IPS-20b (cell line): Measurements from ENCODE around the gene EIF1AX.
"Not testable (repeated sequence)": the region's sequence is repeated elsewhere in the genome, so short reads cannot be mapped to it uniquely, and the experiment has no call there.

Source experiments
- H3K27ac ChIP-seq: one replicate; pipeline ENCODE4 v1.5.1; 2013; ENCODE audit warnings: low read length
- H3K27me3 ChIP-seq: 2 replicates; pipeline ENCODE4 v1.6.1; 2013; ENCODE audit warnings: mild to moderate bottlenecking, low read length, inconsistent platforms; ENCODE audit not compliant: insufficient read depth
- H3K36me3 ChIP-seq: 2 replicates; pipeline ENCODE4 v1.6.1; 2013; ENCODE audit warnings: low read depth, mild to moderate bottlenecking, inconsistent platforms, low read length, moderate library complexity; ENCODE audit not compliant: insufficient read depth
- H3K4me1 ChIP-seq: 2 replicates; pipeline ENCODE4 v1.6.1; 2013; ENCODE audit warnings: mild to moderate bottlenecking, control low read depth, inconsistent platforms, low read length, moderate library complexity; ENCODE audit not compliant: insufficient read depth
- H3K4me3 ChIP-seq: 2 replicates; pipeline ENCODE4 v1.5.1; 2013; ENCODE audit warnings: mild to moderate bottlenecking, low read length, inconsistent platforms
- H3K9ac ChIP-seq: 2 replicates; pipeline ENCODE4 v1.6.1; 2013; ENCODE audit warnings: low read depth, mild to moderate bottlenecking, inconsistent platforms, low read length, moderate library complexity
- H3K9me3 ChIP-seq: 2 replicates; pipeline ENCODE4 v1.6.1; 2013; ENCODE audit warnings: mild to moderate bottlenecking, low read depth, low read length, inconsistent platforms; ENCODE audit not compliant: insufficient read depth

EIF1AX gene, protein sequence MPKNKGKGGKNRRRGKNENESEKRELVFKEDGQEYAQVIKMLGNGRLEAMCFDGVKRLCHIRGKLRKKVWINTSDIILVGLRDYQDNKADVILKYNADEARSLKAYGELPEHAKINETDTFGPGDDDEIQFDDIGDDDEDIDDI

DNA sequence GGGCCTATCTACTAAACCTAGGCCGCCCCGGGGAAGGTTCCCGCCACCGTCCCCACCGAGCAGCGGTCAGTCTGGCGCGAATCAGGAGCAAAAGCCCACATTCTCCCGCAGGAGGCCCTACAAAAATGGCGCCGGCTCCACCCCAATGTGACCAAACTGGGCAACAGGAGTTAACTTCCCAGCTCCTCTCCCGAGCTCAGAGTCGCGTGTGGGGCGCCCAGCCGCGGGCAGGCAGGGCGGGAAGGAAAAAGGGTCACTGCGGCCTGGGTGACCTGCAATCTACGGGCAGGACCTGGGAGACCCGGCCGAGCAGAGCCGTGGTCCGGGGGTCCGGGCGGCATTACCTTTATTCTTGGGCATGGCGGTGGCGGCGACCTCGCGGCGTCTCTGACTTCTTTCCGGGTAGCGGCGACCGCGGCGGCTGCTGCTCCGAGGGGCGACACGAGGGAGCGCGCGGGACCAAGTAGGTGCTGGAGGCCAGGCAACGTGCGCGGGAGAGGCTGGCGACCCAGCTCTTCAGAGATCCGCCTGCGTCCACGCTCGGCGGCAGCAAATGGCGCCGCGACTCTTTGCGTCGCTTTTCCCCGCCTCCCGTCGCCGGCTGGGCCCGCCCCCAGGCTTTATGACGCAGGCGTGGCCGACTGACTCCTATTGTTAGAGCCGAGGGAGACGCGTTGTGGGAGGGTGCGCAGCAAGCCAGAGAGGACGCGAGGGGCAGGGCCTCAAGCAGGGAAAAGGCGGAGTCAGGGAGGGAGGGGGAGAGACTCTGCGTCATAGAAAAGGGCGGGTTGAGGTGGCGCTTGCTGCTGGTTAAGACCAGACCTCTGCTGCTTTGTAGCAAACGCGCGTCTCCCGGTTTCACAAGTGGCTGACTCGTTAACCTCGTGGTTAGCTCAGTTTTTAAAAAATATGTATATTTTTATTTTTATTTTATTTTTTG lies at the start of gene EIF1AX:
EIF1AX (minus strand) TSS at position 558 of the 940 bp plus-strand sequence; CDS start at position 360, 198 bp downstream.
- H3K4me3 ChIP-seq: peak within 1 kb of the TSS; percentile 97
- H3K27me3 ChIP-seq: no peaks in the 10 kb centered on the region
- peaks cover 35% of the 10 kb centered on the region for H3K36me3 ChIP-seq
- no peaks in the 10 kb centered on the region for H3K9me3 ChIP-seq
- no peak within 1 kb of the TSS for H3K27ac ChIP-seq
- peaks cover 3% of the 10 kb centered on the region; the same call in 1 of the 2 replicates for H3K4me1 ChIP-seq
- peak within 1 kb of the TSS; percentile 95 for H3K9ac ChIP-seq

- Histone ChIP-seq H3K27me3 (no peaks in the 10 kb centered on the region), H3K4me3 (no peak overlapping the region), H3K36me3 (peaks cover 5% of the 10 kb centered on the region), H3K4me1 (no peaks in the 10 kb centered on the region), H3K9ac (no peak overlapping the region), H3K9me3 (no peaks in the 10 kb centered on the region), H3K27ac (no peak overlapping the region)
Measured at GRCh38 chrX:20189171-20189570, 47.5 kb upstream of the EIF1AX start.

DNA sequence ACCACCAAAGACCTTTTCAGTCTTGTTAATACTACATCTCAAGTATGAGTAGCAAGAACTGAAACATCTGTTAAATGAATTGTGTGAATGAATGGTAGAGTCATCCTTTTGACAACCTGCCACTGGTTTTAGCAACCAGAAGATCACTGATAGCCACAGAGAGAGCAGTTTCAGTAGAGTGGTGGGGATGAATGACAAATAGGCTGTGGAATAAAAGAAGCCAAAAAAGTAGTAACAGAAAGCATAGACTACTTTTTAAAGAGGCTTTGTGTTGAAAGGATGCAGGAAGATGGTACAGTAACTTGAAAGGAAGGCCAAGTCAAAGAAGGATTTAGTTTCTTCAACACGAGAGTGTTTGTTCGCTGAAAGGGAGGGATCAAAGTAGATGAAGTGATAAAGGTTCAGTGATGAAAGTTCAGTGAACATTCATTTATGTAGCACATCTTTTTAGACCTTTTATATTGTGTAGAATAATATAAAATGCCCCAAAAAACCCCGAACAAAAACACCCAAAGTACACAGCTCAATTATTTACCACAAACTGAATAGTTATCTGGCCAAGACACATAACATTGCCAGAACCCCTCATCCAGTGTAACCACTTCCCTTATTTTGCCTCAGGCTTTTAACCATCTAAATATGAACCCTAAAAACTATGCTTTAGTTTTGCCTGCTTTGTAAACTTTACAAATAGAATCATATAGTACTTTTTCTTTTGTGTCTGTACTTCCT lies 40.1 kb upstream of the EIF1AX start:
- Histone ChIP-seq H3K27ac (no peak overlapping the region), H3K9me3 (no peaks in the 10 kb centered on the region), H3K36me3 (peaks cover 5% of the 10 kb centered on the region), H3K9ac (no peak overlapping the region), H3K27me3 (no peaks in the 10 kb centered on the region), H3K4me3 (no peak overlapping the region), H3K4me1 (no peaks in the 10 kb centered on the region)

- no peak overlapping the region for H3K4me3 ChIP-seq
- no peaks in the 10 kb centered on the region for H3K9me3 ChIP-seq
- H3K9ac ChIP-seq: no peak overlapping the region
- peaks cover 40% of the 10 kb centered on the region for H3K36me3 ChIP-seq
- no peaks in the 10 kb centered on the region for H3K27me3 ChIP-seq
- no peak overlapping the region for H3K27ac ChIP-seq
- H3K4me1 ChIP-seq: no peaks in the 10 kb centered on the region
Measured at GRCh38 chrX:20177093-20177492, 35.5 kb upstream of the EIF1AX start.

DNA sequence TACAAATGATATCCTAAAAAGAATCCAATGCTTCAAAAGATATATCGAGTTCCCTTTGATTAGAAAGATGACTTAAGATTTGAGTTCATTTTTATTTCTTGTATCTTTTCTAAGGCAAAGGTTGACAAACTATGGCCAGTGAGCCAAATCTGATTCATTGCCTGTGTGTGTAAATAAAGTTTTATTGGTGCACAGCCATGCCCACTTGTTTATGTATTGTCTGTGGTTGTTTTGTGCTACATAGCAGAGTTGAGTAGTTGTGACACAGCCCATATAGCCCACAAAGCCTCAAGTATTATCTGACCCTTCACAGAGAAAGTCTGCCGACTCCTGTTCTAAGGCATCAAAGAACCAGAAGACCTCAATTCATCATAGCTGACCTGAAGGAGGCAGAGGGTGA lies 32.2 kb upstream of the EIF1AX start:
- Histone ChIP-seq H3K9ac (no peak overlapping the region), H3K4me1 (no peaks in the 10 kb centered on the region)

GRCh38 chrX:20173313-20173712 lies 31.7 kb upstream of the EIF1AX start:
- no peaks in the 10 kb centered on the region for H3K27me3 ChIP-seq
- peaks cover 55% of the 10 kb centered on the region for H3K36me3 ChIP-seq
- no peak overlapping the region for H3K4me3 ChIP-seq
- no peak overlapping the region for H3K9ac ChIP-seq
- no peaks in the 10 kb centered on the region for H3K9me3 ChIP-seq
- no peaks in the 10 kb centered on the region for H3K4me1 ChIP-seq
- H3K27ac ChIP-seq: no peak overlapping the region

More for the DNA sequence above, 32.2 kb upstream of the EIF1AX start:
- Histone ChIP-seq H3K9me3 (no peaks in the 10 kb centered on the region), H3K4me3 (no peak overlapping the region), H3K36me3 (peaks cover 51% of the 10 kb centered on the region), H3K27ac (no peak overlapping the region), H3K27me3 (no peaks in the 10 kb centered on the region)

- no peak overlapping the region for H3K4me3 ChIP-seq
Measured at GRCh38 chrX:20171887-20172286, 30.2 kb upstream of the EIF1AX start.

DNA sequence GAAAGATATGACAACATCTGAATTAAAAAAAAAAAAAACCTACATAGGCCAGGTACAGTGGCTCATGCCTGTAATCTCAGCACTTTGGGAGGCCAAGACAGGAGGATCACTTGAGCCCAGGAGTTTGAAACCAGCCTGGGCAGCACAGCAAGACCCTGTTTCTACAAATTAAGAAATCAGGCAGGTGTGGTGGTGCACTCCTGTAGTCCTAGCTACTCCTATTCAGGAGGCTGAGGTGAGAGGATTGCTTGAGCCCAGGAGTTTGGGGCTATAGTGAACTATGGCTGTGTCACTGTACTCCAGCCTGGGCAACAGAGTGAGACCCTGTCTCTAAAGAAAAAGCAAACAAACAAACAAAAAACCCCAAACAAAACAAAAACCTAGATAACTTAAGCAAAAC lies 20.9 kb upstream of the EIF1AX start:
- not testable (repeated sequence) for H3K4me3 ChIP-seq, H3K27me3 ChIP-seq, H3K4me1 ChIP-seq, H3K9ac ChIP-seq, H3K9me3 ChIP-seq, H3K27ac ChIP-seq
- H3K36me3 ChIP-seq: peaks cover 20% of the 10 kb centered on the region; the same call in 1 of the 2 replicates

More at GRCh38 chrX:20171887-20172286, 30.2 kb upstream of the EIF1AX start:
- H3K9me3 ChIP-seq: no peaks in the 10 kb centered on the region
- H3K36me3 ChIP-seq: peaks cover 52% of the 10 kb centered on the region
- H3K9ac ChIP-seq: no peak overlapping the region
- H3K4me1 ChIP-seq: no peaks in the 10 kb centered on the region
- H3K27ac ChIP-seq: no peak overlapping the region
- H3K27me3 ChIP-seq: no peaks in the 10 kb centered on the region

- H3K4me1 ChIP-seq: no peaks in the 10 kb centered on the region
- peaks cover 44% of the 10 kb centered on the region for H3K36me3 ChIP-seq
- H3K27ac ChIP-seq: no peak overlapping the region
- no peak overlapping the region for H3K9ac ChIP-seq
- H3K4me3 ChIP-seq: no peak overlapping the region
- no peaks in the 10 kb centered on the region for H3K27me3 ChIP-seq
- H3K9me3 ChIP-seq: no peaks in the 10 kb centered on the region
Measured at GRCh38 chrX:20159797-20160385, 18.3 kb upstream of the EIF1AX start.

GRCh38 chrX:20151689-20152088 lies 10.1 kb upstream of the EIF1AX start:
- Histone ChIP-seq H3K4me3 (no peak overlapping the region), H3K4me1 (no peaks in the 10 kb centered on the region), H3K9ac (no peak overlapping the region), H3K27me3 (no peaks in the 10 kb centered on the region), H3K36me3 (peaks cover 30% of the 10 kb centered on the region), H3K9me3 (no peaks in the 10 kb centered on the region), H3K27ac (no peak overlapping the region)

DNA sequence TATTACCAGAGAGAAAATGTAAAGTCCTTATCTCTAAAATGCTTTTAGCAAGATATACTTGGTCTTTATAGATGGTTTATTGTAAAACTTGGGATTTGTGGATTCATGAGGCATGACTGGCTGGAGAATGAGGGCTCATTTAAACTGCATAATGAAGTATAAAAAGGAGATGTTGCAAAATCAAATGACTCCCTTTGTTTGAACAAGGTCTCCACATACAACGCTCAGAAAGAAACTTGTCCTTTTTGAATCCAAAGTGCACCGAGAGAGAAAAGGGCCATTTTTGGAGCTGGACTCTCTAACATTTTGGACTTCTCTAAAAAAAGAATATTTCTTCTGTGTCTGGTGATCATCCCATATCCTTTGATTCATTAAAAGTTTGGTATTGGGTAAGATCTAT lies 7.7 kb upstream of the EIF1AX start:
- no peaks in the 10 kb centered on the region for H3K27me3 ChIP-seq
- no peaks in the 10 kb centered on the region for H3K4me1 ChIP-seq
- no peak overlapping the region for H3K4me3 ChIP-seq
- no peak overlapping the region for H3K27ac ChIP-seq
- no peaks in the 10 kb centered on the region for H3K9me3 ChIP-seq
- no peak overlapping the region for H3K9ac ChIP-seq
- peaks cover 7% of the 10 kb centered on the region; the same call in 1 of the 2 replicates for H3K36me3 ChIP-seq
